ENCODE data around the gene C6orf136.

DNA sequence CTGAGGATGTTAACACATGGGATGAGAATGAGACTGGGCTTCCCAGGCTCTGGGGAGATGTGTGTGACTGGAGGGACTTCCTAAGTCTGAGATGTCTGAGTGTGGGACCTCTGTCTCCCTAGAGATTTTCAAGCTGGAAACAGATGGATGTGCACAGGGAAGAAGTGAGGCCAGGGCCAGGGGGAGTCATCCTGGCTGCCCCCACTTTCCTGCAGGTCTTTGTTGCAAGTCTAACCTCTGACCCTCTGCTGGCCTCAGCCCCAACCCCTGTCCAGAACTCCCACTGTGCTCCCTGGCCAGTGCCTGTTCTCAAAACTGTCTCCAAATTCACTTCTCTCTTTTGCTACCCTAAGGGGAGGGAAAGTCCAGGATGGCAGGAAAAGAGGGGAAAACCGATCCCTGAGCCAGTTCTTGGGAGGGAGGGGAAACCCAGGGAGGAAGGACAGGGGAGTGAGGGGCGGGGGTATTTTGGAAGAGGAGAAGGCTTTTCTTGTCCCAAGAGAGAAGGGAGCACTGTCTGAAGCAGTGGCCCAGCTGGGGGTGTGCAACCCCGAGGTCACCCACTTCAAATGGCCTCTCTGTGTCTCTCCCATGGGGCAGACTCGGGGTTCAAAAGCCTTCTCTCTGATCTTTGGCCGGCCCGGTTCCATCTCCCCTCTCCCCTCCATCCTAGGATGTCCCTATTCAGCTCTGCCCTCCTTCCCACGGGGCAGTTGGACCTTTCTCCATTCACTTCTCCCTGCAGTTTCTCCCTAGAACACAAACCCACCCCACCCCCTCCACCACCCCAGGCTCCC, 36.4 kb downstream of the C6orf136 start:
- TF ChIP-seq, protein P1, sequence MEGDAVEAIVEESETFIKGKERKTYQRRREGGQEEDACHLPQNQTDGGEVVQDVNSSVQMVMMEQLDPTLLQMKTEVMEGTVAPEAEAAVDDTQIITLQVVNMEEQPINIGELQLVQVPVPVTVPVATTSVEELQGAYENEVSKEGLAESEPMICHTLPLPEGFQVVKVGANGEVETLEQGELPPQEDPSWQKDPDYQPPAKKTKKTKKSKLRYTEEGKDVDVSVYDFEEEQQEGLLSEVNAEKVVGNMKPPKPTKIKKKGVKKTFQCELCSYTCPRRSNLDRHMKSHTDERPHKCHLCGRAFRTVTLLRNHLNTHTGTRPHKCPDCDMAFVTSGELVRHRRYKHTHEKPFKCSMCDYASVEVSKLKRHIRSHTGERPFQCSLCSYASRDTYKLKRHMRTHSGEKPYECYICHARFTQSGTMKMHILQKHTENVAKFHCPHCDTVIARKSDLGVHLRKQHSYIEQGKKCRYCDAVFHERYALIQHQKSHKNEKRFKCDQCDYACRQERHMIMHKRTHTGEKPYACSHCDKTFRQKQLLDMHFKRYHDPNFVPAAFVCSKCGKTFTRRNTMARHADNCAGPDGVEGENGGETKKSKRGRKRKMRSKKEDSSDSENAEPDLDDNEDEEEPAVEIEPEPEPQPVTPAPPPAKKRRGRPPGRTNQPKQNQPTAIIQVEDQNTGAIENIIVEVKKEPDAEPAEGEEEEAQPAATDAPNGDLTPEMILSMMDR (IDR thresholded peaks at IDR 0.05; ENCODE audit: low read depth, low read length), result no peak
- TF ChIP-seq MYC (IDR thresholded peaks at IDR 0.05; ENCODE audit: low read depth, low read length) (no peak), POLR2A (IDR thresholded peaks at IDR 0.05; ENCODE audit: extremely low read depth, insufficient read length) (no peak)
